ENCODE results near the gene WDR1. TPM values are rescaled to one million over a fixed set of nuclear protein-coding genes. Genes with fewer than 3 reads are reported as not detected.

Gene WDR1
- total and polyA plus RNA-seq, 11 donors = 76.1 to 299 (median 185) TPM

DNA sequence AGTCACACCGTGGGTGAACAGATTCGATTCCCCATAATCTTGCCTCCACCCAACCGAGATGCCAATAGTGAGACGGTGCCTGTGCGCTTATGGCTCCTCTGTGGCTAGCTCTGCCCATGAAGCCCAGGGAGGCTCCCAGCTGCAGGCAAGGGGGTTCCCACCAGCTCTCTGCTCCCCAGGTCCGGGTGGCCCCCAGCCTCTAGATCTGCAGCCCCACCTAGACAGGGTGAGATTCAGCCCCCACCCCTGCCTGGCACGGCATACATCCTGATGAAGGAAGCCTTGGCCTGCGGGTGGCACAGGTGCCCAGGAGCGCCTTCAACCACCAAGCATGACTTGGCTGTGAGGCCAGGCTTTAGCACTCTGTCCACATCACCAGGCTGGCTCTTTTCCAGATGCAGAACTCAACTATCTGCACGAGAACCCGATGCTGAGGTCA, 40.6 kb downstream of the WDR1 start:
- ATAC-seq = peak in 2 of 4 donors; percentile 8 to 16
- peak overlapping the region in 1 of 12 donors; percentile 19 for H3K27ac ChIP-seq
- 68 to 73% (median 71%) methylated on average over 6 to 11 of the region's 11 CpGs for WGBS, 4 donors

DNA sequence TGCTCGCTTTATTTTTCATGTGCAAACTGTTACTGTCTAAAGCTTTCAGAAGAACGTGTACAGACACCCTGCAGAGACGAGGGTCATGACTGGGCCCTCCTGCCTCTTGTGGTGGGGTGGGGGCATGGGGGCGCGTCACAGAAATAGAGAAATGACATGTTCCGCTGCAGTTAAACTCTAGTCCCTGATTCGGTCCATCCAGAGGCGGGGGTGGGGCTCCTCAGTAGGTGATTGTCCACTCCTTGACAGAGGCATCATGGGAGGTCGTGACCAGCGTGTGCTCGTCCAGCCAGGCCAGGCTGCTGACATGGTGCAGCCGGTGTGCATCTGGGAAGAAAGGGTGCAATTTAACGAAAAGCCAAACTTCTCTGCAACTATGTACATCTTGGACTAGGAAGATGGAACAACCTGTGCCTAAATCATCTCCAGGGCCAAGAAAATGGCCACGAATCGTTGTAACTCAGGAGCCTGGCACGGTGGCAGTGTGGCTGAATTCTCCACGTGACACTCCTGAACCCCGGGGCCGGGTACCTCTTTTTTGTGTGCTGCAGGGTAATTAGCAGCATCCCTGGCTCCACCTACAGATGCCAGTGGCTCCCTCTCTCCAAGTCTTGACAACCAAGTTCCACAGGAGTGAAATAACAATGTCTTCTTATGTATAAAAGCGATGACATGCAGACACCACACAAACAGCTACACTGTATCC, 41.3 kb downstream of the WDR1 start:
- Histone ChIP-seq H3K9me3 (no peaks in the 10 kb centered on the region), H3K4me3 (no peak overlapping the region), H3K27ac (peak overlapping the region in 1 of 12 donors; percentile 19), H3K36me3 (peaks cover 0 to 90% (median 83%) of the 10 kb centered on the region in 9 donors), H3K27me3 (no peaks in the 10 kb centered on the region), H3K4me1 (peaks cover 0 to 30% (median 20%) of the 10 kb centered on the region in 12 donors)
- no peak for TF ChIP-seq POLR2A (IDR thresholded peaks at IDR 0.05)
- TF ChIP-seq, protein P1, sequence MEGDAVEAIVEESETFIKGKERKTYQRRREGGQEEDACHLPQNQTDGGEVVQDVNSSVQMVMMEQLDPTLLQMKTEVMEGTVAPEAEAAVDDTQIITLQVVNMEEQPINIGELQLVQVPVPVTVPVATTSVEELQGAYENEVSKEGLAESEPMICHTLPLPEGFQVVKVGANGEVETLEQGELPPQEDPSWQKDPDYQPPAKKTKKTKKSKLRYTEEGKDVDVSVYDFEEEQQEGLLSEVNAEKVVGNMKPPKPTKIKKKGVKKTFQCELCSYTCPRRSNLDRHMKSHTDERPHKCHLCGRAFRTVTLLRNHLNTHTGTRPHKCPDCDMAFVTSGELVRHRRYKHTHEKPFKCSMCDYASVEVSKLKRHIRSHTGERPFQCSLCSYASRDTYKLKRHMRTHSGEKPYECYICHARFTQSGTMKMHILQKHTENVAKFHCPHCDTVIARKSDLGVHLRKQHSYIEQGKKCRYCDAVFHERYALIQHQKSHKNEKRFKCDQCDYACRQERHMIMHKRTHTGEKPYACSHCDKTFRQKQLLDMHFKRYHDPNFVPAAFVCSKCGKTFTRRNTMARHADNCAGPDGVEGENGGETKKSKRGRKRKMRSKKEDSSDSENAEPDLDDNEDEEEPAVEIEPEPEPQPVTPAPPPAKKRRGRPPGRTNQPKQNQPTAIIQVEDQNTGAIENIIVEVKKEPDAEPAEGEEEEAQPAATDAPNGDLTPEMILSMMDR (IDR thresholded peaks at IDR 0.05) = no peak
- intact Hi-C loops (cut with DNase I) = no loop called here
- DNase-seq = no peak
- WGBS, 4 donors = 79 to 88% (median 84%) methylated on average over 20 of the region's 20 CpGs
- ATAC-seq = no peak

More for the DNA sequence above, 40.6 kb downstream of the WDR1 start:
- H3K27me3 ChIP-seq = no peaks in the 10 kb centered on the region
- H3K9me3 ChIP-seq = no peaks in the 10 kb centered on the region
- TF ChIP-seq POLR2A (IDR thresholded peaks at IDR 0.05) = no peak
- TF ChIP-seq, protein P1 (IDR thresholded peaks at IDR 0.05) = no peak
- no peak overlapping the region for H3K4me3 ChIP-seq
- H3K36me3 ChIP-seq = peaks cover 0 to 96% (median 90%) of the 10 kb centered on the region in 9 donors
- H3K4me1 ChIP-seq = peaks cover 0 to 37% (median 22%) of the 10 kb centered on the region in 12 donors
- no peak for DNase-seq
- intact Hi-C loops (cut with DNase I) = no loop called here

DNA sequence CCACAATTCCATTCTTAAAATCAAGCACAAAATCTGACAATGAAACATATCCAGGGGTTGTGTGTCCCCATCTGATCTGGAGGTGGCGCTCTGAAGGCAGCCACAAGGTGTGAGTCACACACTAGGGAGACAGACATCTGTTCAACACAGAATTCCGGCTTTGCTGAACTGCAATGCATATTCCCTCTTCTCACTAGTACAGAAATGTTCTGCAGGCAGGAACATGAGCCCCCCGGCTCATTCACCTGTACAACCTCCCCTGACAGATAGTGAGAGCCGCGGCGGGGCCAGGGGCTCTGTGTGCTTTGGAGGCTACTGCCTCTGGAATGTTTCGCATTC, 41.9 kb downstream of the WDR1 start:
- 84 to 97% (median 89%) methylated on average over 7 of the region's 7 CpGs for WGBS, 4 donors
- no peak for TF ChIP-seq POLR2A (IDR thresholded peaks at IDR 0.05)
- TF ChIP-seq, protein P1 (IDR thresholded peaks at IDR 0.05) = peak in 8 of 12 donors; percentile 9 to 38 (median 26)
- Histone ChIP-seq H3K4me1 (peaks cover 0 to 24% (median 17%) of the 10 kb centered on the region in 12 donors), H3K27me3 (no peaks in the 10 kb centered on the region), H3K4me3 (no peak overlapping the region), H3K9me3 (no peaks in the 10 kb centered on the region), H3K27ac (no peak overlapping the region), H3K36me3 (peaks cover 0 to 87% (median 77%) of the 10 kb centered on the region in 9 donors)
- intact Hi-C loops (cut with DNase I) = loop anchor here in 1 of 10 donors (5.0 kb wide), 1 partner anchor 328 kb away; no protein-coding TSS in a partner anchor
- ATAC-seq (peak in 1 of 4 donors; percentile 19), DNase-seq (no peak)

DNA sequence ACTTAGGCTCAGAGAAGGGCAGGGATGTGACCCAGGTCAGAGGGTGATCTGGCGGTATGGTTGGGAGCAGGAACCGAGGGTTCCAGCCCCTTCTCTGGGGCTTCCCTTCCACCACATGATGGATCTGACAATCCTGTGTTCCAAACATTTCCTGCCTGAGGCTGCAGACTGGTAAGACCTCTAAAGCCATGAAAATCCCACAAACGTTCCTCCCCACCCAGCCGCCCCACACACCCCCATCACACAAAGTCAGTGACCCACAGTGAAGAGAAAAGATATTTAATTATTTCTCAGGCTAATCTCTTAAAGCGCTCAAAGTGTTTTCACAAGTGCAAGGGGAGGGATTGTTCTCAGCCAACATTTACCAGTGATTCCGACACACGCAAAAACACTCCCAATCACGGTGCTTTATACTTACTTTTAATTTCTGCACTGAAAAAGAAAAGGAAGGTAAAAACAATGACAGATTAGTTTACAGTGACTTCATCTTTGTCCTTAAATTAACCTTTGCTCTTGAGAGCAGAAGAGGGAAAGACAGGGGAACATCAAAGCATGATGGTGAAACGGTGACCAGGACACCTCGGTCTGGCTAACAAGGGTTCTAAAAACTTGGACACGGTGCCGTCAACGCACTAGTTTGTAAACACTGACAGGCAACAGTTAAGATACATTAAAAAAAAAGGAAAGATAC, 42.4 kb downstream of the WDR1 start:
- Histone ChIP-seq H3K4me1 (peaks cover 0 to 19% (median 16%) of the 10 kb centered on the region in 12 donors), H3K27ac (no peak overlapping the region), H3K4me3 (no peak overlapping the region), H3K36me3 (peaks cover 0 to 86% (median 74%) of the 10 kb centered on the region in 9 donors), H3K27me3 (no peaks in the 10 kb centered on the region), H3K9me3 (no peaks in the 10 kb centered on the region)
- WGBS, 4 donors = 88 to 91% (median 88%) methylated on average over 13 of the region's 13 CpGs
- DNase-seq = no peak
- ATAC-seq = no peak
- intact Hi-C loops (cut with DNase I) = loop anchor here in 1 of 10 donors (5.0 kb wide), 1 partner anchor 328 kb away; no protein-coding TSS in a partner anchor
- no peak for TF ChIP-seq POLR2A (IDR thresholded peaks at IDR 0.05)
- TF ChIP-seq, protein P1 (IDR thresholded peaks at IDR 0.05) = no peak
